Measurements from ENCODE around the gene MICALL1. TPM values are rescaled to one million over a fixed set of nuclear protein-coding genes. Genes with fewer than 3 reads are reported as not detected.

Gene MICALL1
- total and polyA plus RNA-seq, 2 of the 13 experiments (the other 11 are each of a cell fraction or from before 2014, with no cell fraction given), result 7.6 to 10.6 TPM

DNA sequence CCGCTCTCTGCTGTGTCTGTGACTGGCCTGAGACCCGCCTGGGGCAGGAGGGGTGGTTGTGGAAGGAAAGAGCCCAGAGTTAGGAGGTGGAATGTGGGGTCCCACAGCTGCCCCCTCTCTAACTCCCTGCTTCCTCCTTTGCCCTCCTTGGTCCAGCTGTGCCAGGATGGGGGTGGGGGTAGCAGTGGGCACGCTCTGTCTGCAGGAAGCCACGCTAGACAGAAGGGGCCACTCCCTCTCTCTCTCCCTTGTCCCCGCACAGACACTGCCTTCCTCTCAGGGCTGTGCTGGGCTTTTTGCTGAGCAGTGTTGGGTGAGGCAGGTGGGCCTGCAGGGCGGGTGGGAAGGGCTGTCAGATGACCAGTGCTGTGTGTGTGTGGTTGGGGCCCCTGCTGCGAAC, 80.3 kb downstream of the MICALL1 start:
- CTCF ChIA-PET (ENCODE audit: low intra/inter-chr PET ratio, low total read pairs), result no interaction called here
- no peaks in the 10 kb centered on the region for H3K27me3 ChIP-seq (ENCODE audit: control insufficient read depth in 1 of 2, insufficient read depth in 2 of 2, low read length in 2 of 2)
- no peaks in the 10 kb centered on the region for H4K20me1 ChIP-seq (ENCODE audit: insufficient read depth, low read length)
- H3K4me2 ChIP-seq (ENCODE audit: low read depth, low read length), result no peak overlapping the region
- H3K79me2 ChIP-seq (ENCODE audit: insufficient read depth, low read length), result no peaks in the 10 kb centered on the region
- no peak for FAIRE-seq
- intact Hi-C loops (cut with micrococcal nuclease; ENCODE audit: unreplicated experiment), result no loop called here
- in situ Hi-C loops (cut with HindIII; ENCODE audit: extremely low pct_ligation_motif_present, low pct_unique_long_range_greater_than_20kb), result no loop called here
- BruUV-seq (replicated peaks), result no TSS peak
- H3K36me3 ChIP-seq (replicated peaks in 1 of 2; ENCODE audit: control insufficient read depth in 1 of 2, insufficient read depth in 2 of 2, low read length in 2 of 2), result no peaks in the 10 kb centered on the region
- H3K27ac ChIP-seq (ENCODE audit: extremely low read length, insufficient read depth, low read length), result no peak overlapping the region
- H3K4me3 ChIP-seq (replicated peaks in 1 of 3; ENCODE audit: insufficient read depth in 1 of 3, low read depth in 2 of 3, low read length in 3 of 3), result no peak overlapping the region
- WGBS (ENCODE audit: low lambda C conversion rate), result 93% methylated on average over 5 of the region's 7 CpGs
- no peak overlapping the region for H3K9ac ChIP-seq (ENCODE audit: insufficient read depth, low read depth, low read length)
- no peak for DNase-seq (ENCODE audit: low spot score)
- H3K9me3 ChIP-seq (ENCODE audit: low read length), result no peaks in the 10 kb centered on the region
- TF ChIP-seq, protein P1, sequence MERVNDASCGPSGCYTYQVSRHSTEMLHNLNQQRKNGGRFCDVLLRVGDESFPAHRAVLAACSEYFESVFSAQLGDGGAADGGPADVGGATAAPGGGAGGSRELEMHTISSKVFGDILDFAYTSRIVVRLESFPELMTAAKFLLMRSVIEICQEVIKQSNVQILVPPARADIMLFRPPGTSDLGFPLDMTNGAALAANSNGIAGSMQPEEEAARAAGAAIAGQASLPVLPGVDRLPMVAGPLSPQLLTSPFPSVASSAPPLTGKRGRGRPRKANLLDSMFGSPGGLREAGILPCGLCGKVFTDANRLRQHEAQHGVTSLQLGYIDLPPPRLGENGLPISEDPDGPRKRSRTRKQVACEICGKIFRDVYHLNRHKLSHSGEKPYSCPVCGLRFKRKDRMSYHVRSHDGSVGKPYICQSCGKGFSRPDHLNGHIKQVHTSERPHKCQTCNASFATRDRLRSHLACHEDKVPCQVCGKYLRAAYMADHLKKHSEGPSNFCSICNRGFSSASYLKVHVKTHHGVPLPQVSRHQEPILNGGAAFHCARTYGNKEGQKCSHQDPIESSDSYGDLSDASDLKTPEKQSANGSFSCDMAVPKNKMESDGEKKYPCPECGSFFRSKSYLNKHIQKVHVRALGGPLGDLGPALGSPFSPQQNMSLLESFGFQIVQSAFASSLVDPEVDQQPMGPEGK (CRISPR knock-in tag; IDR thresholded peaks at IDR 0.05), result no peak
- no peak for TF ChIP-seq ZFX (CRISPR knock-in tag; IDR thresholded peaks at IDR 0.05; ENCODE audit: low read depth)
- TF ChIP-seq ZNF564 (CRISPR knock-in tag; IDR thresholded peaks at IDR 0.05), result no peak
- no peak for TF ChIP-seq MAF1 (CRISPR knock-in tag; IDR thresholded peaks at IDR 0.05; ENCODE audit: borderline replicate concordance)
- TF ChIP-seq ZNF24 (IDR thresholded peaks at IDR 0.05), result no peak
- TF ChIP-seq, protein P2, sequence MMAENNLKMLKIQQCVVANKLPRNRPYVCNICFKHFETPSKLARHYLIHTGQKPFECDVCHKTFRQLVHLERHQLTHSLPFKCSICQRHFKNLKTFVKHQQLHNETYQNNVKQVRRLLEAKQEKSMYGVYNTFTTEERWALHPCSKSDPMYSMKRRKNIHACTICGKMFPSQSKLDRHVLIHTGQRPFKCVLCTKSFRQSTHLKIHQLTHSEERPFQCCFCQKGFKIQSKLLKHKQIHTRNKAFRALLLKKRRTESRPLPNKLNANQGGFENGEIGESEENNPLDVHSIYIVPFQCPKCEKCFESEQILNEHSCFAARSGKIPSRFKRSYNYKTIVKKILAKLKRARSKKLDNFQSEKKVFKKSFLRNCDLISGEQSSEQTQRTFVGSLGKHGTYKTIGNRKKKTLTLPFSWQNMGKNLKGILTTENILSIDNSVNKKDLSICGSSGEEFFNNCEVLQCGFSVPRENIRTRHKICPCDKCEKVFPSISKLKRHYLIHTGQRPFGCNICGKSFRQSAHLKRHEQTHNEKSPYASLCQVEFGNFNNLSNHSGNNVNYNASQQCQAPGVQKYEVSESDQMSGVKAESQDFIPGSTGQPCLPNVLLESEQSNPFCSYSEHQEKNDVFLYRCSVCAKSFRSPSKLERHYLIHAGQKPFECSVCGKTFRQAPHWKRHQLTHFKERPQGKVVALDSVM (CRISPR knock-in tag; IDR thresholded peaks at IDR 0.05), result no peak
- no peak for TF ChIP-seq ZNF781 (CRISPR knock-in tag; IDR thresholded peaks at IDR 0.05; ENCODE audit: borderline replicate concordance, not compliant biosample characterization)
- TF ChIP-seq HOXA9 (CRISPR knock-in tag; IDR thresholded peaks at IDR 0.05; ENCODE audit: borderline replicate concordance), result no peak
- H2AFZ ChIP-seq (ENCODE audit: low read length), result no peak overlapping the region
- POLR2A ChIA-PET, result no interaction called here
- no peak for ATAC-seq
- H3K4me1 ChIP-seq (ENCODE audit: insufficient read depth, low read length), result peaks cover 16% of the 10 kb centered on the region
